Heart left ventricle (tissue), 13 donors: ENCODE results near the gene MTUS2.

Source experiments
- CTCF ChIP-seq, 12 donors: fragments of 200-600 bp; sonication (generic) in 4 of 12; IDR thresholded peaks; one replicate each; pipeline versions ENCODE4 v1.5.0 to v1.8.0; 2018 to 2022; ENCODE audit warnings: antibody characterized with exemption in 12 of 12, mild to moderate bottlenecking in 5 of 12
- POLR2A ChIP-seq, 2 donors: fragments of 450-650 bp; IDR thresholded peaks; one replicate each; pipeline ENCODE4 v1.6.1; 2017; ENCODE audit warnings: antibody characterized with exemption in 2 of 2, mild to moderate bottlenecking in 2 of 2, moderate library complexity in 2 of 2
- donor health status: ischemic (EF 13 %, LVEDD 7.1; RV severe dilation, severe dysfunction).
- donor health status: DM: no; HTN: yes; CAD: no.
- donor health status: DM: no; HTN: no; CAD: no.
- donor health status: ischemic (EF 25% LVEDD 6.9; RV normal size, moderate dysfunction).
- donor health status: ischemic (EF 25% LVEDD 5.7; RV mildly dilated, moderate dysfunction).
- donor health status: ischemic (EF 35%, LVEDD 5.7; RV mildly dilated, moderate dysfunction).
- donor health status: nonischemic (EF 11% LVEDD 7.7; RV severe dilation, severe dysfunction).
- donor health status: DM: yes; HTN: yes; CAD: no.
- donor health status: PGD.
- donor health status: ischemic (EF 29% LVEDD 5.4; RV normal size, mild dysfunction).
- donor health status: nonischemic (EF 23%, LVEDD 6.1; RV moderate dilation, normal function).

GRCh38 chr13:28958441-28958840, 138.3 kb downstream of the MTUS2 start:
- no peak for TF ChIP-seq POLR2A (IDR thresholded peaks at IDR 0.05)
- TF ChIP-seq CTCF (IDR thresholded peaks at IDR 0.05) = no peak
